Measurements from ENCODE around the gene KCNQ2.

Gene KCNQ2

GRCh38 chr20:63379296-63379695 lies 93.2 kb downstream of the KCNQ2 start:
- no peak for DNase-seq

- DNase-seq, result no peak
Observed at GRCh38 chr20:63378626-63379025, 93.8 kb downstream of the KCNQ2 start.

- no peak for DNase-seq
Observed at GRCh38 chr20:63377951-63378381, 94.5 kb downstream of the KCNQ2 start.

GRCh38 chr20:63377256-63377941 lies 95.1 kb downstream of the KCNQ2 start:
- no peak for DNase-seq

- no peak for DNase-seq
Observed at GRCh38 chr20:63376283-63377250, 95.9 kb downstream of the KCNQ2 start.

- DNase-seq, result no peak
Observed at GRCh38 chr20:63375438-63375837, 97.0 kb downstream of the KCNQ2 start.

GRCh38 chr20:63374504-63374903 lies 98.0 kb downstream of the KCNQ2 start:
- no peak for DNase-seq

GRCh38 chr20:63373996-63374395 lies 98.5 kb downstream of the KCNQ2 start:
- DNase-seq, result no peak

- DNase-seq, result no peak
Observed at GRCh38 chr20:63372971-63373885, 99.2 kb downstream of the KCNQ2 start.

- no peak for DNase-seq
Observed at GRCh38 chr20:63371291-63371865, 101.1 kb downstream of the KCNQ2 start.

GRCh38 chr20:63370618-63371187 lies 101.8 kb downstream of the KCNQ2 start:
- DNase-seq, result no peak

GRCh38 chr20:63369724-63370617 lies 102.5 kb downstream of the KCNQ2 start:
- DNase-seq, result no peak

- DNase-seq, result no peak
Observed at GRCh38 chr20:63369024-63369530, 103.4 kb downstream of the KCNQ2 start.

GRCh38 chr20:63368151-63368550 lies 104.3 kb downstream of the KCNQ2 start:
- DNase-seq, result no peak

- DNase-seq, result no peak
Observed at GRCh38 chr20:63367446-63368055, 104.9 kb downstream of the KCNQ2 start.

GRCh38 chr20:63366390-63367365 lies 105.8 kb downstream of the KCNQ2 start:
- no peak for DNase-seq

GRCh38 chr20:63365601-63366389 lies 106.7 kb downstream of the KCNQ2 start:
- DNase-seq, result no peak

Measured in activated CD4-positive, CD25-positive, alpha-beta regulatory T cell treated with anti-CD3 and anti-CD28 coated beads, Interleukin-2, amount 50 U/mL, for 72 hours (primary cell).